ENCODE results near the gene ACVRL1.

ACVRL1 gene

GRCh38 chr12:51971679-51972421, 64.5 kb downstream of the ACVRL1 start:
- DNase-seq: no peak

DNA sequence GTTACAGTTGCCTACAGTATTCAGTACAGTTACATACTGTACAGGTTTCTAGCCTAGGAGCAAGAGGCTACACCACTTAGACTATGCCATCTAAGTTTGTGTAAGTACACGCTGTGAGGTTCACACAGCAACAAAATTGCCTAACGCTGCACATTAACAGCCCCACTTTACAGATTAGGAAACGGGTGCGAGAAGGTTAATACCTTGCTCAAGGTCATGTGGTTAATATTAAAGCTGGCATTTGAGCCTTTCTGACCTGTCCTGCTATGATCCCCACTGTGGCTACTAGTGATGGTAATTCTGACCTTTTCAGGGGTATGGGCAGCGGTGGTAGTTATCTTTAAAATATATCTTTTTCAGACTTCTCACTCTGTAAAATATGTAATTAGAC, 65.1 kb downstream of the ACVRL1 start:
- DNase-seq: no peak

DNA sequence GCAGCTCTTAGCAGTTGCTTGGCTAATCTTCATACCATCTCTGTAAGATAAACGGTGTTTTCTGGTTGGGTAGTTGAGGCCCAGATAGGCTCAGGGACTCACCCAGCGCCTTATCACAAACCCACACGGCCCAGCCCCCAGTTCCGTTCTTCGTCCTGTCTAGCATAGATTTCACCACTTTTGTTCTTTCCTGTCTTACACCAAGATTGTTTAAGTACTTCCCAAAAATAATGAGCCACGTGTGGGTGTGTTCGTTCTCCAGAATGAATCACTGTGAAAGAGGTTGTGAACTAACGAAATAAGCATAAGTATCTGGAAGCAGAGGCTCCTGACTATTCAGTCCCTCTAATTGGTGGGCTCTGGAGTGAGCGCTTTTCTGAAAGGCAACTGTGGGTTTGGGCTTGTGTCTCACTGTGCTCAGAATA, 65.6 kb downstream of the ACVRL1 start:
- DNase-seq: peak; percentile 77
